Right cardiac atrium (tissue), 5 donors: ENCODE results near the gene POLR2E. TPM values are rescaled to one million over a fixed set of nuclear protein-coding genes. Genes with fewer than 3 reads are reported as not detected.
A peak's percentile ranks its signal among the peaks of the same experiment; 100 is the strongest.

ENCODE experiments used
- ATAC-seq, 2 donors: fragments of 200-7000 bp; cut with Tn5 transposase; one replicate each; pipeline versions ENCODE4 v1.8.0 to v1.9.1; 2020; ENCODE audit warnings: moderate library complexity in 2 of 2, mild to moderate bottlenecking in 1 of 2
- DNase-seq, 3 donors: peaks; one replicate each; pipeline ENCODE4 v3.0.0-alpha.2; 2020
- H3K27ac ChIP-seq: one replicate; pipeline ENCODE4 v1.5.1; 2013; ENCODE audit warnings: mild to moderate bottlenecking, low read length, control low read depth, moderate library complexity
- H3K27me3 ChIP-seq: one replicate; pipeline ENCODE4 v1.6.1; 2013; ENCODE audit not compliant: control insufficient read depth, insufficient read depth
- H3K4me1 ChIP-seq: one replicate; pipeline ENCODE4 v1.6.1; 2013; ENCODE audit warnings: low read length; ENCODE audit not compliant: control insufficient read depth, insufficient read depth
- H3K4me3 ChIP-seq: one replicate; pipeline ENCODE4 v1.5.1; 2013; ENCODE audit warnings: low read length, control low read depth
- H3K9me3 ChIP-seq: one replicate; pipeline ENCODE4 v1.6.1; 2013; ENCODE audit warnings: low read length; ENCODE audit not compliant: control insufficient read depth
- WGBS: extraction: QIAGEN DNeasy Blood & Tissue Kit; methylation state at CpG from one replicate; pipeline ENCODE4 v1.1.7; 2013; 5-methylcytosine and 5-hydroxymethylcytosine counted together
- intact Hi-C, 4 donors: fragments of 100-400 bp; cut with DNase I; formaldehyde crosslinking; loops; one replicate each; pipeline versions ENCODE4 v1.11.0 to v1.14.0; 2022 to 2023
- polyA plus RNA-seq: library from polyadenylated mRNA; stranded (reverse); fragments of 200-250 nt; gene quantifications from one replicate; pipeline ENCODE4 v1.2.3, GENCODE V29; 2013
- total RNA-seq, 4 donors: library from RNA; stranded (reverse); fragmentation: NEBNext Ultra II Directional; extraction: Animal tissue kit (Norgen Biotek cat#: 25700); gene quantifications; one replicate each; pipeline ENCODE4 v1.2.1, GENCODE V29; 2021
- donor health status: healthy with polysubstance abuse.
- donor health status: DM: no; HTN: yes; CAD: no.
- donor health status: DM: no; HTN: no; CAD: no.
- donor health status: DM: no; HTN: yes; CAD: no; lungs with severe emphysema.
- donor health status: DM: yes; HTN: yes; CAD: no.

Gene POLR2E
- total and polyA plus RNA-seq, 5 donors = 110 to 179 (median 133) TPM

- Histone ChIP-seq H3K27ac (no peak overlapping the region), H3K4me1 (no peaks in the 10 kb centered on the region), H3K9me3 (no peaks in the 10 kb centered on the region), H3K4me3 (no peak overlapping the region), H3K27me3 (no peaks in the 10 kb centered on the region)
- ATAC-seq = no peak
- DNase-seq = no peak
- WGBS = 92% methylated on average over 17 of the region's 17 CpGs
- intact Hi-C loops = loop anchor here in 1 of 4 donors (10.0 kb wide), 1 partner anchor 46 kb away; the partner anchor contains the start of gene POLR2E
These were observed 46.1 kb downstream of the POLR2E start for GRCh38 chr19:1049106-1049505.

GRCh38 chr19:1047696-1048147, 47.5 kb downstream of the POLR2E start:
- DNase-seq = peak in 1 of 3 donors; percentile 46
- Histone ChIP-seq H3K4me3 (no peak overlapping the region), H3K4me1 (no peaks in the 10 kb centered on the region), H3K27ac (no peak overlapping the region), H3K9me3 (no peaks in the 10 kb centered on the region), H3K27me3 (no peaks in the 10 kb centered on the region)
- WGBS = 86% methylated on average over 20 of the region's 20 CpGs
- intact Hi-C loops = loop anchor here in 1 of 4 donors (10.0 kb wide), 1 partner anchor 47 kb away; the partner anchor contains the start of gene POLR2E
- ATAC-seq = no peak

GRCh38 chr19:1046836-1047695, 48.1 kb downstream of the POLR2E start:
- DNase-seq (peak in 2 of 3 donors; percentile 39 to 63), ATAC-seq (peak in 1 of 2 donors; percentile 18)
- intact Hi-C loops = loop anchor here in 1 of 4 donors (10.0 kb wide), 1 partner anchor 48 kb away; the partner anchor contains the start of gene POLR2E
- no peaks in the 10 kb centered on the region for H3K9me3 ChIP-seq
- WGBS = 89% methylated on average over 77 of the region's 77 CpGs
- H3K4me1 ChIP-seq = no peaks in the 10 kb centered on the region
- H3K27ac ChIP-seq = no peak overlapping the region
- no peak overlapping the region for H3K4me3 ChIP-seq
- no peaks in the 10 kb centered on the region for H3K27me3 ChIP-seq

GRCh38 chr19:1046117-1046626, 49.0 kb downstream of the POLR2E start:
- Histone ChIP-seq H3K4me3 (no peak overlapping the region), H3K27ac (no peak overlapping the region), H3K9me3 (no peaks in the 10 kb centered on the region), H3K4me1 (no peaks in the 10 kb centered on the region), H3K27me3 (no peaks in the 10 kb centered on the region)
- 95% methylated on average over 33 of the region's 33 CpGs for WGBS
- intact Hi-C loops = loop anchor here in 1 of 4 donors (10.0 kb wide), 1 partner anchor 49 kb away; the partner anchor contains the start of gene POLR2E
- ATAC-seq (no peak), DNase-seq (no peak)

- Histone ChIP-seq H3K27ac (no peak overlapping the region), H3K27me3 (no peaks in the 10 kb centered on the region), H3K4me3 (no peak overlapping the region), H3K4me1 (no peaks in the 10 kb centered on the region), H3K9me3 (no peaks in the 10 kb centered on the region)
- ATAC-seq (no peak), DNase-seq (no peak)
- intact Hi-C loops = loop anchor here in 1 of 4 donors (10.0 kb wide), 1 partner anchor 50 kb away; the partner anchor contains the start of gene POLR2E
- 81% methylated on average over 10 of the region's 10 CpGs for WGBS
These were observed 50.0 kb downstream of the POLR2E start for GRCh38 chr19:1045247-1045603.

- H3K27me3 ChIP-seq = no peaks in the 10 kb centered on the region
- DNase-seq = peak in 2 of 3 donors; percentile 61 to 69
- H3K9me3 ChIP-seq = no peaks in the 10 kb centered on the region
- no peaks in the 10 kb centered on the region for H3K4me1 ChIP-seq
- H3K4me3 ChIP-seq = no peak overlapping the region
- intact Hi-C loops = loop anchor here in 1 of 4 donors (10.0 kb wide), 1 partner anchor 52 kb away; the partner anchor contains the start of gene POLR2E
- no peak for ATAC-seq
- no peak overlapping the region for H3K27ac ChIP-seq
- WGBS = 56% methylated on average over 23 of the region's 23 CpGs
These were observed 52.3 kb downstream of the POLR2E start for GRCh38 chr19:1042689-1043511.

GRCh38 chr19:1041835-1042685, 53.1 kb downstream of the POLR2E start:
- ATAC-seq = no peak
- Histone ChIP-seq H3K4me3 (no peak overlapping the region), H3K9me3 (no peaks in the 10 kb centered on the region), H3K27me3 (no peaks in the 10 kb centered on the region), H3K4me1 (no peaks in the 10 kb centered on the region), H3K27ac (no peak overlapping the region)
- 64% methylated on average over 43 of the region's 43 CpGs for WGBS
- peak in 2 of 3 donors; percentile 71 to 78 for DNase-seq
- intact Hi-C loops = loop anchor here in 1 of 4 donors (10.0 kb wide), 1 partner anchor 53 kb away; the partner anchor contains the start of gene POLR2E

GRCh38 chr19:1041272-1041834, 53.8 kb downstream of the POLR2E start:
- ATAC-seq (no peak), DNase-seq (peak in 1 of 3 donors; percentile 62)
- WGBS = 37% methylated on average over 26 of the region's 26 CpGs
- no peak overlapping the region for H3K27ac ChIP-seq
- H3K9me3 ChIP-seq = no peaks in the 10 kb centered on the region
- intact Hi-C loops = loop anchor here in 1 of 4 donors (10.0 kb wide), 1 partner anchor 53 kb away; the partner anchor contains the start of gene POLR2E
- H3K4me3 ChIP-seq = peak overlapping the region; percentile 21
- H3K27me3 ChIP-seq = no peaks in the 10 kb centered on the region
- no peaks in the 10 kb centered on the region for H3K4me1 ChIP-seq

GRCh38 chr19:1040476-1041271, 54.5 kb downstream of the POLR2E start:
- no peak overlapping the region for H3K27ac ChIP-seq
- H3K4me3 ChIP-seq = peak overlapping the region; percentile 33
- WGBS = 3% methylated on average over 27 of the region's 27 CpGs
- intact Hi-C loops = loop anchor here in 1 of 4 donors (10.0 kb wide), 1 partner anchor 54 kb away; the partner anchor contains the start of gene POLR2E
- peak; percentile 89 to 96 (median 95) for DNase-seq
- H3K9me3 ChIP-seq = no peaks in the 10 kb centered on the region
- no peaks in the 10 kb centered on the region for H3K4me1 ChIP-seq
- no peaks in the 10 kb centered on the region for H3K27me3 ChIP-seq
- peak; percentile 71 to 80 for ATAC-seq
